Measurements from ENCODE around the gene DHX8.

GRCh38 chr17:43482103-43483012, 1.4 kb upstream of the DHX8 start:
- no peak for TF ChIP-seq POLR2A (IDR thresholded peaks at IDR 0.05; ENCODE audit: low read depth, low read length)
- no peak for TF ChIP-seq POLR2AphosphoS5 (IDR thresholded peaks at IDR 0.05; ENCODE audit: low read depth, low read length)
